ENCODE data around the gene MBTPS1.

MBTPS1 gene

GRCh38 chr16:84144209-84144858 lies 27.6 kb upstream of the MBTPS1 start:
- ATAC-seq = peak; percentile 66
- no peak for TF ChIP-seq PPARA (CRISPR knock-in tag; IDR thresholded peaks at IDR 0.05; ENCODE audit: borderline replicate concordance)
- no peak for TF ChIP-seq ZNF70 (CRISPR knock-in tag; IDR thresholded peaks at IDR 0.05)
- no peak for TF ChIP-seq ZFP30 (CRISPR knock-in tag; IDR thresholded peaks at IDR 0.05)
- TF ChIP-seq TOX (CRISPR knock-in tag; IDR thresholded peaks at IDR 0.05; ENCODE audit: borderline replicate concordance) = no peak
- TF ChIP-seq TSHZ2 (CRISPR knock-in tag; IDR thresholded peaks at IDR 0.05) = no peak
- TF ChIP-seq, protein P1, sequence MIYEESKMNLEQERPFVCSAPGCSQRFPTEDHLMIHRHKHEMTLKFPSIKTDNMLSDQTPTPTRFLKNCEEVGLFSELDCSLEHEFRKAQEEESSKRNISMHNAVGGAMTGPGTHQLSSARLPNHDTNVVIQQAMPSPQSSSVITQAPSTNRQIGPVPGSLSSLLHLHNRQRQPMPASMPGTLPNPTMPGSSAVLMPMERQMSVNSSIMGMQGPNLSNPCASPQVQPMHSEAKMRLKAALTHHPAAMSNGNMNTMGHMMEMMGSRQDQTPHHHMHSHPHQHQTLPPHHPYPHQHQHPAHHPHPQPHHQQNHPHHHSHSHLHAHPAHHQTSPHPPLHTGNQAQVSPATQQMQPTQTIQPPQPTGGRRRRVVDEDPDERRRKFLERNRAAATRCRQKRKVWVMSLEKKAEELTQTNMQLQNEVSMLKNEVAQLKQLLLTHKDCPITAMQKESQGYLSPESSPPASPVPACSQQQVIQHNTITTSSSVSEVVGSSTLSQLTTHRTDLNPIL (CRISPR knock-in tag; IDR thresholded peaks at IDR 0.05; ENCODE audit: low read depth) = no peak
- no peak for TF ChIP-seq GLIS3 (CRISPR knock-in tag; IDR thresholded peaks at IDR 0.05)
- TF ChIP-seq ZNF565 (CRISPR knock-in tag; conservative IDR thresholded peaks at IDR 0.05; ENCODE audit: low read depth) = no peak
- TF ChIP-seq PATZ1 (CRISPR knock-in tag; IDR thresholded peaks at IDR 0.05; ENCODE audit: borderline replicate concordance) = no peak
- TF ChIP-seq OSR1 (CRISPR knock-in tag; IDR thresholded peaks at IDR 0.05) = no peak
- TF ChIP-seq ZC3H10 (CRISPR knock-in tag; IDR thresholded peaks at IDR 0.05) = no peak
- TF ChIP-seq, protein P2, sequence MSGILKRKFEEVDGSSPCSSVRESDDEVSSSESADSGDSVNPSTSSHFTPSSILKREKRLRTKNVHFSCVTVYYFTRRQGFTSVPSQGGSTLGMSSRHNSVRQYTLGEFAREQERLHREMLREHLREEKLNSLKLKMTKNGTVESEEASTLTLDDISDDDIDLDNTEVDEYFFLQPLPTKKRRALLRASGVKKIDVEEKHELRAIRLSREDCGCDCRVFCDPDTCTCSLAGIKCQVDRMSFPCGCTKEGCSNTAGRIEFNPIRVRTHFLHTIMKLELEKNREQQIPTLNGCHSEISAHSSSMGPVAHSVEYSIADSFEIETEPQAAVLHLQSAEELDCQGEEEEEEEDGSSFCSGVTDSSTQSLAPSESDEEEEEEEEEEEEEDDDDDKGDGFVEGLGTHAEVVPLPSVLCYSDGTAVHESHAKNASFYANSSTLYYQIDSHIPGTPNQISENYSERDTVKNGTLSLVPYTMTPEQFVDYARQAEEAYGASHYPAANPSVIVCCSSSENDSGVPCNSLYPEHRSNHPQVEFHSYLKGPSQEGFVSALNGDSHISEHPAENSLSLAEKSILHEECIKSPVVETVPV (CRISPR knock-in tag; IDR thresholded peaks at IDR 0.05) = no peak
- TF ChIP-seq BACH2 (CRISPR knock-in tag; IDR thresholded peaks at IDR 0.05; ENCODE audit: borderline replicate concordance) = no peak

GRCh38 chr16:84143784-84144199 lies 27.1 kb upstream of the MBTPS1 start:
- TF ChIP-seq CSDC2 (CRISPR knock-in tag; IDR thresholded peaks at IDR 0.05) = no peak
- TF ChIP-seq PPARA (CRISPR knock-in tag; IDR thresholded peaks at IDR 0.05; ENCODE audit: borderline replicate concordance) = no peak
- TF ChIP-seq ESRRG (CRISPR knock-in tag; IDR thresholded peaks at IDR 0.05) = no peak
- TF ChIP-seq TCF4 (CRISPR knock-in tag; IDR thresholded peaks at IDR 0.05; ENCODE audit: borderline replicate concordance) = no peak
- no peak for TF ChIP-seq ZNF70 (CRISPR knock-in tag; IDR thresholded peaks at IDR 0.05)
- TF ChIP-seq RARB (CRISPR knock-in tag; IDR thresholded peaks at IDR 0.05) = no peak
- no peak for TF ChIP-seq ZNF565 (CRISPR knock-in tag; conservative IDR thresholded peaks at IDR 0.05; ENCODE audit: low read depth)
- TF ChIP-seq, protein P3, sequence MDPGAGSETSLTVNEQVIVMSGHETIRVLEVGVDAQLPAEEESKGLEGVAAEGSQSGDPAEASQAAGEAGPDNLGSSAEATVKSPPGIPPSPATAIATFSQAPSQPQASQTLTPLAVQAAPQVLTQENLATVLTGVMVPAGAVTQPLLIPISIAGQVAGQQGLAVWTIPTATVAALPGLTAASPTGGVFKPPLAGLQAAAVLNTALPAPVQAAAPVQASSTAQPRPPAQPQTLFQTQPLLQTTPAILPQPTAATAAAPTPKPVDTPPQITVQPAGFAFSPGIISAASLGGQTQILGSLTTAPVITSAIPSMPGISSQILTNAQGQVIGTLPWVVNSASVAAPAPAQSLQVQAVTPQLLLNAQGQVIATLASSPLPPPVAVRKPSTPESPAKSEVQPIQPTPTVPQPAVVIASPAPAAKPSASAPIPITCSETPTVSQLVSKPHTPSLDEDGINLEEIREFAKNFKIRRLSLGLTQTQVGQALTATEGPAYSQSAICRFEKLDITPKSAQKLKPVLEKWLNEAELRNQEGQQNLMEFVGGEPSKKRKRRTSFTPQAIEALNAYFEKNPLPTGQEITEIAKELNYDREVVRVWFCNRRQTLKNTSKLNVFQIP (CRISPR knock-in tag; IDR thresholded peaks at IDR 0.05; ENCODE audit: borderline replicate concordance, low read depth) = no peak
- no peak for ATAC-seq

DNA sequence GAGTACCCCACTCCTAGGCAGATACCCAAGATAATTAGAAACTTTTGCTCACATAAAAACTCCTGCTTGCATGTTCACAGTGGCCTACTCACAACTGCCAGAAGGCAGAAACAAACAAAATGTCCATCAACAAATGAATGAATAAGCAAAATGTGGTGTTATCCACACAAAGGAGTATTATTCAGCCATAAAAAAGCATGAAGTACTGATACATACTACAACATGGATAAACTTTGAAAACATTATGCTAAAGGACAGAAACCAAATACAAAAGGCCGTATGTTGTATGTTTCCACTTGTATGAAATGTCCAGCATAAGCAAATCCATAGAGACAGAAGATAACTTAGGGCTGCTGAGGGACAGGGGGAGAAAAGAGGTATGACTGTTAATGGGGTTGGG lies 26.3 kb upstream of the MBTPS1 start:
- no peak for ATAC-seq
- no peak for TF ChIP-seq SNAI2 (CRISPR knock-in tag; IDR thresholded peaks at IDR 0.05)
- TF ChIP-seq, protein P2 (CRISPR knock-in tag; IDR thresholded peaks at IDR 0.05) = no peak
- no peak for TF ChIP-seq BACH2 (CRISPR knock-in tag; IDR thresholded peaks at IDR 0.05; ENCODE audit: borderline replicate concordance)
- TF ChIP-seq, protein P3 (CRISPR knock-in tag; IDR thresholded peaks at IDR 0.05; ENCODE audit: borderline replicate concordance, low read depth) = no peak
- TF ChIP-seq, protein P1 (CRISPR knock-in tag; IDR thresholded peaks at IDR 0.05; ENCODE audit: low read depth) = no peak
- TF ChIP-seq PATZ1 (CRISPR knock-in tag; IDR thresholded peaks at IDR 0.05; ENCODE audit: borderline replicate concordance) = no peak
- no peak for TF ChIP-seq ISL1 (CRISPR knock-in tag; IDR thresholded peaks at IDR 0.05)
- TF ChIP-seq GLIS3 (CRISPR knock-in tag; IDR thresholded peaks at IDR 0.05) = no peak
- TF ChIP-seq RARB (CRISPR knock-in tag; IDR thresholded peaks at IDR 0.05) = no peak
